RWPE1 (cell line): ENCODE results near the gene CATSPERD.

Source experiments
- CTCF ChIA-PET: fragments of 350-600 bp; sonication (Branson Sonifier 250); formaldehyde crosslinking; extraction: SDS; loops from one replicate; lab custom pipeline; 2021; lab: Yijun Ruan, JAX
- POLR2A ChIA-PET: fragments of 400-600 bp; formaldehyde crosslinking; extraction: SDS; loops from one replicate; lab custom pipeline; 2020; ENCODE audit warnings: antibody characterized with exemption; ENCODE audit not compliant: low non-redundant PET; lab: Yijun Ruan, JAX
- DNase-seq: peaks from one replicate; pipeline ENCODE4 v3.0.0; 2012; ENCODE audit warnings: low spot score
- H3K27ac ChIP-seq: fragments of 450-650 bp; 2 replicates; pipeline ENCODE4 v1.5.1; 2017
- TF ChIP-seq, protein P1 (sequence below): fragments of 450-650 bp; conservative IDR thresholded peaks from 2 replicates; pipeline ENCODE4 v1.5.1; 2017; ENCODE audit warnings: low read depth, mild to moderate bottlenecking

Gene CATSPERD

DNA sequence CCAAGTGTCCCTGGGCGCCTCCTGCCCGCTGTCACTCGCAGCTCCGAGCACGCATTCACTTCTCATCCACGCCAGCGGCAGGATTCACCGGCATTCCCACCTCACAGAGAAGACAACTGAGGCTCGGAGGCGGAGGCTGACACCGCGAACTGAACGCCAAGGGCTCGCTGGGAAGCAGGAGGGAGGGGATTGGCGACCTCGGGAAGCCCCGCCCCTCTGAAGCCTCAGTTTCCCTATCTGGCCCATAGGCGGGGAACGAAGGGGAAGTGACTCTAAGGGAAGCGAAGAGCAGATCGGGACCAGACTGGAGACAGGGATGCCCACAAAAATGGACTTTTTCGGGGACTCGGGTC lies 40.4 kb upstream of the CATSPERD start:
- TF ChIP-seq, protein P1, sequence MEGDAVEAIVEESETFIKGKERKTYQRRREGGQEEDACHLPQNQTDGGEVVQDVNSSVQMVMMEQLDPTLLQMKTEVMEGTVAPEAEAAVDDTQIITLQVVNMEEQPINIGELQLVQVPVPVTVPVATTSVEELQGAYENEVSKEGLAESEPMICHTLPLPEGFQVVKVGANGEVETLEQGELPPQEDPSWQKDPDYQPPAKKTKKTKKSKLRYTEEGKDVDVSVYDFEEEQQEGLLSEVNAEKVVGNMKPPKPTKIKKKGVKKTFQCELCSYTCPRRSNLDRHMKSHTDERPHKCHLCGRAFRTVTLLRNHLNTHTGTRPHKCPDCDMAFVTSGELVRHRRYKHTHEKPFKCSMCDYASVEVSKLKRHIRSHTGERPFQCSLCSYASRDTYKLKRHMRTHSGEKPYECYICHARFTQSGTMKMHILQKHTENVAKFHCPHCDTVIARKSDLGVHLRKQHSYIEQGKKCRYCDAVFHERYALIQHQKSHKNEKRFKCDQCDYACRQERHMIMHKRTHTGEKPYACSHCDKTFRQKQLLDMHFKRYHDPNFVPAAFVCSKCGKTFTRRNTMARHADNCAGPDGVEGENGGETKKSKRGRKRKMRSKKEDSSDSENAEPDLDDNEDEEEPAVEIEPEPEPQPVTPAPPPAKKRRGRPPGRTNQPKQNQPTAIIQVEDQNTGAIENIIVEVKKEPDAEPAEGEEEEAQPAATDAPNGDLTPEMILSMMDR, result no peak
- peak overlapping the region; percentile 91 for H3K27ac ChIP-seq
- CTCF ChIA-PET, result interaction anchor here (0.6 to 1.1 kb wide), 2 partner anchors 14 to 931 kb away, joined by 3 to 5 read pairs; no protein-coding TSS in a partner anchor
- DNase-seq, result no peak
- POLR2A ChIA-PET, result interaction anchor here (0.6 kb wide), 1 partner anchor 11 kb away, joined by 3 read pairs; no protein-coding TSS in a partner anchor

DNA sequence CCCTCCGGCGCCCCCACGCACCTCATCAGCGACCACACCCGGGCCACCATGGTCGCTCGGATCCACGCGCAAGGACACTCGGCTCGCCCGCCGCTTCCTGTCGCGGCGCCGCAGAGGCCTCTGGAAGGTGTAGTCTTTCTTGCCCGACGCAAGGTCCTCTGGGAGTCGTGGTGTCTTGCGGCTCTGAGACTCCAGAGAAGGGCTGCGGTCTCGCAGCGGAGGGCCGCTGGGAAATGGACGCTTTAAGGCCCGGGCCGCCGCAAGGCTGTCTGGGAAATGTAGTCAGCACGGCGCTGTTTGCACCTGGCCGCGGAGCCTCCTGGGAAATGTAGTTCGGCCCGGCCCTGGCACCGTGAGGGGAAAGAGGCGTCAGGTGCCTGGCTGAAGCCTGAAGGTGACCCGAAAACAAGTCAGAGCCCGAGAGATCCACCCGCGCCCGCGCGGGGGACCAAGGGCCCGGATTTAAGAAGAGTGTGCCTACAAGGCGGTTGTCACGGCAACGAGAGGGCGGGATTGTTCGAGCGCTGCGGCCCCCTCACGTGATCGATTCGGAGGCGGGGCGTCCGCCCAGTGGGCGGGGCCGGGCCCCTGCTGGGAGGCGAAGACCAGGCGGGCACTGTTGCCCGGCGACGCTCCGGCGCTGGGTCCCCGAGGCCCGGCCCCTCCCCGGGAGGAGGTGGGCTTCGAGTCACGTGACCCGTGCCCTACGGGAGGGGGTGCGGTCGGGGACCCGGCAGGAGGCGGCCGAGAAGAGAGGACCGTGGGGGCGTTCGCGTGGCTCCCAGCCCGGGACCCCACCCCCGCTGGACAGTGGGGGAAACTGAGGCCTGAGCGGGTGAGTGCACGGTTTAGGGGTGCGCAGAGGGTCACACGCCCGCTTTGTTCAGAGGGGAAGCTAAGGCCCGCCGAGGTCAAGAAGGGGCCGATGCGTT lies 39.7 kb upstream of the CATSPERD start, which contains the start of the genes HSD11B1L and MICOS13:
Gene HSD11B1L (plus strand): TSS at position 591 of the 932 bp plus-strand sequence. CDS start 3,806 bp downstream, outside the sequence.
Gene MICOS13 (minus strand): TSS at position 80 of the 932 bp plus-strand sequence. CDS start 30 bp downstream, at position 50.
- H3K27ac ChIP-seq, result peak within 1 kb of the TSS; percentile 91
- ChIA-PET POLR2A (no interaction called here), CTCF (no interaction called here)
- DNase-seq, result peak; percentile 90
- TF ChIP-seq, protein P1, result no peak

DNA sequence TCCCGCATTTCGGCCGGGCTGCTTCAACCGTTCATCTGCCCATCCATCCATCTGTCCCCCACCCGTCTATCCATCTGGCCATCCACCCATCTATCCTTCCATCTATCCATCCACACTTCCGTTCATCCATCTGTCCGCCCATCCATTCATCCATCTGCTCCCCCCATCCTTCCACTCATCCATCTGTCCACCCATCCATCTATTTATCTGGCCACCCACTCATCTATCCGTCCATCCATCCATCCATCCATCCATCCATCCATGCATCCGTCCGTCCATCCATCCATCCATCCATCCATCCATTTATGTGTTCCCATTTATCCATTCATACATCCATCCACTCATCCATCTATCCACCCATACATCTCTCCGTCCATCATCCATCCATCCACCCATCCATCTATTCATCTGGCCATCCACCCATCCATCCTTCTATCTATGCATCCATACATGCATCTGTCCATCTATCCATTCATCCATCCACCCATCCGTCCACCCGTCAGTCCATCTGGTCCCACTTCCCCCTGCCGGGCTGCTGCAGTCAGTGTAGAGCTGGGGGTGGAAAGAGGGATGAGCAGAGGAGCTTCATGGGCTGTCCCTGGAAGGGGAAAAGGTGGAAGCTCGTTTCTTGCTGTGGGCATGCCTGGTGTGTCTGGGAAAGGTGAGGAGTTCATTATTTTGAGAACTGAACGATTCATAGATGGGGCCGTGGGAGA lies 38.9 kb upstream of the CATSPERD start:
- CTCF ChIA-PET, result no interaction called here
- peak overlapping the region; percentile 91 for H3K27ac ChIP-seq
- TF ChIP-seq, protein P1, result no peak
- POLR2A ChIA-PET, result no interaction called here
- no peak for DNase-seq

DNA sequence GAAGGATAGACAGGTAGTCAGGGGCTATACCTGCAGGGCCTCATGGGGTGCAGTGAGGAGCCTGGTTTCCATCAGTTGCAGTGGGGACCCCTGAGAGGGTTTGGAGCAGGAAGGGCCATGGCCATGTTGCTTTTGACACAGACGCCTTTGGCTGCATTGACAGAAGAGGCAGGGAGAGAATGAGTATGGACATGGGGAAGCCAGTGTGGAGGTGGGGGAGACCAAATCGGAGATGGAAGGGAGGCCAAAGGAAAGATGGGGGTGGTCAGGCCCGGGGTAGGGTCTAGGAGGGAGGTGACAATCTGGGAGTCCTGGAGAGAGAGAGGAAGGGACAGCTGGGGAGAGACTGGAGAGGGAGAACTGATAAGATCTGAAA lies 38.3 kb upstream of the CATSPERD start:
- POLR2A ChIA-PET, result no interaction called here

DNA sequence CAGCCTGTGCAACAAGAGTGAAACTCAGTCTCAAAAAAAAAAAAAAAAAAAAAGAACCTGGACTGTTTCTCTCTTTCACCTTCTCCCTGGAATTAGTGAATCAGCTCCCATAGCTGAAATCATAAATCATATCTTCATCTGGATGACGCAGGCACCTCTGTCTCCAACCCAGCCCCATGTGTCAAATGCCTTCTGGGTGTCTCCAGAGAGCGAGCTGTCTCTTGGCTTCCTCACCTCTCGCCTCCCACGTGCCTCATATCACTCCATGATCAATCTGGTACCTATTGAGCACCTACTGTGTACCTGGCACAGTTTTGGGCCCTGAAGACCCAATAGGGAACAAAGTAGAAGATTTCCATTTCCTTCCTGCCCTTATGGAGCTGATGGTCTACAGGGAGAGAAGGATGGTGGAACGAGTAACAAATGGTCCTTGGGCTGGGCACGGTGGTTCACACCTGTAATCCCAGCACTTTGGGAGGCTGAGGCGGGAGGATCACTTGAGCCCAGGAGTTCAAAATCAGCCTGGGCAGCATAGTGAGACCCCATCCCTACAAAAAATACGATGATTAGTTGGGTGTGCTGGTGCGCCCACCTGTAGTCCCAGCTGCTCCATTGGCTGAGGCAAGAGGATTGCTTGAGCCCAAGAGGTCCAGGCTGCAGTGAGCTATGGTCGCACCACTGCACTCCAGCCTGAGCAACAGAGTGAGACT lies 37.1 kb upstream of the CATSPERD start:
- POLR2A ChIA-PET, result no interaction called here
- TF ChIP-seq, protein P1, result no peak
- peak overlapping the region; percentile 18; the same call in 1 of the 2 replicates for H3K27ac ChIP-seq
- CTCF ChIA-PET, result interaction anchor here (1.0 kb wide), 1 partner anchor 44 kb away, joined by 6 read pairs; no protein-coding TSS in a partner anchor
- DNase-seq, result no peak

More for the DNA sequence above, 38.3 kb upstream of the CATSPERD start:
- TF ChIP-seq, protein P1, result no peak
- CTCF ChIA-PET, result no interaction called here
- H3K27ac ChIP-seq, result no peak overlapping the region; the same call in 1 of the 2 replicates
- DNase-seq, result no peak
